Parathyroid adenoma (tissue), 2 donors: ENCODE measurements around the gene TMC6.

Experiments
- H2AFZ ChIP-seq: fragments of 300-600 bp; sonication (generic); one replicate; pipeline ENCODE4 v1.7.0; 2017; ENCODE audit warnings: antibody characterized with exemption, mild to moderate bottlenecking
- H3K27ac ChIP-seq: fragments of 300-600 bp; sonication (generic); one replicate; pipeline ENCODE4 v1.7.0; 2017
- H3K27me3 ChIP-seq: fragments of 300-600 bp; sonication (generic); one replicate; pipeline ENCODE4 v1.7.0; 2017; ENCODE audit warnings: low read length; ENCODE audit not compliant: control insufficient read depth, insufficient read depth
- H3K36me3 ChIP-seq: fragments of 300-600 bp; sonication (generic); one replicate; pipeline ENCODE4 v1.7.0; 2017; ENCODE audit warnings: low read length; ENCODE audit not compliant: control insufficient read depth, insufficient read depth
- H3K4me1 ChIP-seq: fragments of 300-600 bp; sonication (generic); one replicate; pipeline ENCODE4 v1.7.0; 2017; ENCODE audit warnings: control low read depth
- H3K4me2 ChIP-seq: fragments of 300-600 bp; sonication (generic); one replicate; pipeline ENCODE4 v1.7.0; 2017; ENCODE audit warnings: low read length
- H3K4me3 ChIP-seq: fragments of 300-600 bp; sonication (generic); one replicate; pipeline ENCODE4 v1.7.0; 2017; ENCODE audit warnings: low read depth, low read length
- H3K79me2 ChIP-seq: fragments of 300-600 bp; sonication (generic); one replicate; pipeline ENCODE4 v1.7.0; 2017; ENCODE audit warnings: control low read depth
- H3K9ac ChIP-seq: fragments of 300-600 bp; sonication (generic); one replicate; pipeline ENCODE4 v1.7.0; 2017; ENCODE audit warnings: mild to moderate bottlenecking
- H3K9me3 ChIP-seq: fragments of 300-600 bp; sonication (generic); one replicate; pipeline ENCODE4 v1.7.0; 2017; ENCODE audit warnings: low read length; ENCODE audit not compliant: control insufficient read depth
- TF ChIP-seq, protein P1 (sequence below): fragments of 300-600 bp; sonication (generic); IDR thresholded peaks from one replicate; pipeline ENCODE4 v1.7.0; 2017; ENCODE audit warnings: antibody characterized with exemption, mild to moderate bottlenecking
- donor health status: primary hyperparathyroidism.

Gene TMC6

DNA sequence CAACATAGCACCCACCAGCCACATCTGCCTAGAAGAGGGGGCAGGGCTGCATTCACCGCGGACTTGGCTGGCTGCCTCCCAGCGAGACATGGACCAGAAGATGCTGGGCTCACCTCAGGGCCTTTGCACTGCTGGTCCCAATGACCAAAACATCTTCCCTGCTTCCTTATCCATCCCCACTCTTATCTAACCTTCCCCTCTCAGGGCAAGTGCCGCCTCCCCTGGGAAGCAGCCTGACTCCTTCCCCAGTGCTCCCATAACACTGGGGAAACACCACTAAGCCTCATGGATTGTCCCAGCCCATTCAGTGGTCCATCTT, 5.7 kb downstream of the TMC6 start:
- Histone ChIP-seq H3K4me3 (no peak overlapping the region), H3K9me3 (no peaks in the 10 kb centered on the region), H3K27ac (no peak overlapping the region), H3K4me1 (no peaks in the 10 kb centered on the region), H3K27me3 (no peaks in the 10 kb centered on the region), H3K9ac (no peak overlapping the region), H3K79me2 (no peaks in the 10 kb centered on the region), H3K36me3 (no peaks in the 10 kb centered on the region), H2AFZ (no peak overlapping the region), H3K4me2 (no peak overlapping the region)
- TF ChIP-seq, protein P1, sequence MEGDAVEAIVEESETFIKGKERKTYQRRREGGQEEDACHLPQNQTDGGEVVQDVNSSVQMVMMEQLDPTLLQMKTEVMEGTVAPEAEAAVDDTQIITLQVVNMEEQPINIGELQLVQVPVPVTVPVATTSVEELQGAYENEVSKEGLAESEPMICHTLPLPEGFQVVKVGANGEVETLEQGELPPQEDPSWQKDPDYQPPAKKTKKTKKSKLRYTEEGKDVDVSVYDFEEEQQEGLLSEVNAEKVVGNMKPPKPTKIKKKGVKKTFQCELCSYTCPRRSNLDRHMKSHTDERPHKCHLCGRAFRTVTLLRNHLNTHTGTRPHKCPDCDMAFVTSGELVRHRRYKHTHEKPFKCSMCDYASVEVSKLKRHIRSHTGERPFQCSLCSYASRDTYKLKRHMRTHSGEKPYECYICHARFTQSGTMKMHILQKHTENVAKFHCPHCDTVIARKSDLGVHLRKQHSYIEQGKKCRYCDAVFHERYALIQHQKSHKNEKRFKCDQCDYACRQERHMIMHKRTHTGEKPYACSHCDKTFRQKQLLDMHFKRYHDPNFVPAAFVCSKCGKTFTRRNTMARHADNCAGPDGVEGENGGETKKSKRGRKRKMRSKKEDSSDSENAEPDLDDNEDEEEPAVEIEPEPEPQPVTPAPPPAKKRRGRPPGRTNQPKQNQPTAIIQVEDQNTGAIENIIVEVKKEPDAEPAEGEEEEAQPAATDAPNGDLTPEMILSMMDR: no peak

DNA sequence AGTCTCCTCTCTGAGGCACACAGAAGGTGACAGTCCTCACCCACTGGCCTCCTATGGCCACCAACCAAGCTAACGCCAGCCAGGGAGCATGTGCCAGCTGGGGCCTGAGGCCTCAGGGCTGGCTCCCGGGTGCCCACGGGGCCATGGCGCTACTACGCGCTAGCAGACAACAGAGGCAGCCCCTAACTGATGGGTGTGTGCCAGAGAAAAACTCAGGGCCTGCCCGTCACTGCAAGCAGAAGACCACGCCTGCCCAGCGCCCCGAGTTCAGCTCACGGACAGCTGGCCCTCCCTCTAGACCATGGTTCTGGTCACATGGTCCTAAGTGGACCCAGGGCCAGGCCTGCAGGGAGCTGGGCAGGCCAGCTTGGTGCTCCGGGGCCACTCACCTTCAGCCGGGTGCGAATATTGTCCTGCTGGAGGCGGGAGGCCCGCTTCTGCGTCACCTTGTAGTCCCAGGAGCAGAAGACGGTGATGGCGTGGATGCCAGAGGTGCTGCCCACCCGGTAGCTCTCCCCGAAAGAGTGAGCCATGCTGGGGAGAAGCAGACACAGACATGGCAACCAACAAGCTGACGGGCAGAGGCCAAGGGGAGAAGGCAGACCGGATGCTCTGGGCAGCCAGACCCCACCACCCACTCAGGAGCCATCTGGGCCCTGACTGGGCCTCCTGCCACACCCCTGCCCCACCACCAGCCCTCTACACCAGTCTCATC, 6.2 kb downstream of the TMC6 start:
- no peak overlapping the region for H3K27ac ChIP-seq
- H3K9ac ChIP-seq: no peak overlapping the region
- no peak overlapping the region for H3K4me2 ChIP-seq
- H3K9me3 ChIP-seq: no peaks in the 10 kb centered on the region
- H3K4me3 ChIP-seq: no peak overlapping the region
- no peaks in the 10 kb centered on the region for H3K36me3 ChIP-seq
- no peaks in the 10 kb centered on the region for H3K27me3 ChIP-seq
- H2AFZ ChIP-seq: no peak overlapping the region
- H3K79me2 ChIP-seq: no peaks in the 10 kb centered on the region
- H3K4me1 ChIP-seq: peaks cover 3% of the 10 kb centered on the region
- TF ChIP-seq, protein P1: no peak

GRCh38 chr17:78121801-78122215, 6.7 kb downstream of the TMC6 start:
- no peak overlapping the region for H3K9ac ChIP-seq

DNA sequence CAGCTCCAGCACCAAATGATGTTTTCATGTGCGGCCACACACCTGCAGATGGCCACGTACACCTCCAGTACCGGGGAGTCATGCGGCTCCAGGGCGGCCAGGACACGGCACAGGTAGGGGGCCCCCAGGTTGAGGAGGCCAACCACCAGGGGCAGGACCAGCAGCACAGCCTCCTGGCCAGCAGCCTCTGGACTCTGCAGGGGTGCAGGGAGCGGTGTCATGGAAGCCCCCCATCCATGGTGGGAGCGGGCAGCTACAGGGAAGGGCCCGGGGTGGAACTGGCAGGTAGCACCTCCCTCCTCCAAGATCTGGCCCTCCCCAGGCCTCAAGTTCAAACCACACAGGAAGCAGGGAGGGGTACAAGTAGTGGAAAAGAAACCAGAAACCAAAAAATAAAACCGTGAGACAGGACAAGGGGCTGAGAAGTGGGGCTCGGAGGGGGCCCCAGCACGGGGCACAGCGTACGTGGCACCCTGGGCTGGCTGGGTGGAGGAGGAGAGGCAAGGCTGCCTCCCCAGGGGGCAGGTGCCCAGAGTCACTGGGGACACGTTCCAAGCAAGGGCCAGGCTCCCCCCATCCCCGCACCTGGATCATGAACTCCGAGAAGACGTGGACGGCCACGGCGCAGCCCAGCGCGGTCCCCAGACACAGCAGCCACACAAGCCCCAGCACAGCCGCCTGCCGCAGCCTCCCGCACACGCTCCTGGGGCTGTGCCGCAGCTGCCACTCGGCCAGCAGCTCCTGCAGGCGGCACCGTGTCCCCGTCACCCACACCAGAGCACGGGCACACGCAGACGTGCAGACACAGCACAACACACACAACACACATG, 7.4 kb downstream of the TMC6 start:
- H2AFZ ChIP-seq: no peak overlapping the region
- H3K9me3 ChIP-seq: no peaks in the 10 kb centered on the region
- peaks cover 5% of the 10 kb centered on the region for H3K4me1 ChIP-seq
- H3K27ac ChIP-seq: no peak overlapping the region
- no peaks in the 10 kb centered on the region for H3K27me3 ChIP-seq
- H3K4me3 ChIP-seq: no peak overlapping the region
- TF ChIP-seq, protein P1: no peak
- no peaks in the 10 kb centered on the region for H3K79me2 ChIP-seq
- no peak overlapping the region for H3K9ac ChIP-seq
- no peaks in the 10 kb centered on the region for H3K36me3 ChIP-seq
- H3K4me2 ChIP-seq: no peak overlapping the region

More at GRCh38 chr17:78121801-78122215, 6.7 kb downstream of the TMC6 start:
- Histone ChIP-seq H3K4me2 (no peak overlapping the region), H2AFZ (no peak overlapping the region), H3K27ac (no peak overlapping the region), H3K4me3 (no peak overlapping the region), H3K9me3 (no peaks in the 10 kb centered on the region), H3K36me3 (no peaks in the 10 kb centered on the region), H3K4me1 (peaks cover 5% of the 10 kb centered on the region), H3K27me3 (no peaks in the 10 kb centered on the region), H3K79me2 (no peaks in the 10 kb centered on the region)
- TF ChIP-seq, protein P1: no peak
